ENCODE data around the gene SPNS3.

The SPNS3 gene

DNA sequence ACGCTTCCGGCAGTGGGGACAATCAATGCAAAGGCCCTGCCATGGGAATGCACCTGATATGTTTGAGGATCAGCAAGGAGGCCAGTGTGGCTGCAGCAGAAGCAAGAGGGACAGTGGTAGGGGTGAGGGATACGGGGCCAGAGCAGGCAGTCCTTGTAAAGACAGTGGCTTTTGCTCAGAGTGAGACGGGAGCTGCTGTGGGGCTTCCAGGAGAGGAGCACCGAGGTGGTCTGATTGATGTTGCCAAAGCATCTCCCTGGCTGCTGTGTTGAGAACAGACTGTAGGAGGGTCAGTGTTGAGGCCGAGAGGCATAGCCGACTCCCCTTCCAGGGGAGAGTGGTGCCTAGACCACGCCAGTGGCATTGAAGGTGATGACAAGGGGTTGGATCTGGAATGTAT is 53.6 kb downstream of the SPNS3 start:
- Mint-ChIP-seq H3K9me3 (ENCODE audit: low read depth) (no peaks in the 10 kb centered on the region), H3K27me3 (no peaks in the 10 kb centered on the region), H3K4me1 (ENCODE audit: low read depth) (peaks cover 37% of the 10 kb centered on the region), H3K27ac (peak overlapping the region; percentile 64), H3K36me3 (peaks cover 5% of the 10 kb centered on the region), H3K4me3 (peak overlapping the region; percentile 37)

DNA sequence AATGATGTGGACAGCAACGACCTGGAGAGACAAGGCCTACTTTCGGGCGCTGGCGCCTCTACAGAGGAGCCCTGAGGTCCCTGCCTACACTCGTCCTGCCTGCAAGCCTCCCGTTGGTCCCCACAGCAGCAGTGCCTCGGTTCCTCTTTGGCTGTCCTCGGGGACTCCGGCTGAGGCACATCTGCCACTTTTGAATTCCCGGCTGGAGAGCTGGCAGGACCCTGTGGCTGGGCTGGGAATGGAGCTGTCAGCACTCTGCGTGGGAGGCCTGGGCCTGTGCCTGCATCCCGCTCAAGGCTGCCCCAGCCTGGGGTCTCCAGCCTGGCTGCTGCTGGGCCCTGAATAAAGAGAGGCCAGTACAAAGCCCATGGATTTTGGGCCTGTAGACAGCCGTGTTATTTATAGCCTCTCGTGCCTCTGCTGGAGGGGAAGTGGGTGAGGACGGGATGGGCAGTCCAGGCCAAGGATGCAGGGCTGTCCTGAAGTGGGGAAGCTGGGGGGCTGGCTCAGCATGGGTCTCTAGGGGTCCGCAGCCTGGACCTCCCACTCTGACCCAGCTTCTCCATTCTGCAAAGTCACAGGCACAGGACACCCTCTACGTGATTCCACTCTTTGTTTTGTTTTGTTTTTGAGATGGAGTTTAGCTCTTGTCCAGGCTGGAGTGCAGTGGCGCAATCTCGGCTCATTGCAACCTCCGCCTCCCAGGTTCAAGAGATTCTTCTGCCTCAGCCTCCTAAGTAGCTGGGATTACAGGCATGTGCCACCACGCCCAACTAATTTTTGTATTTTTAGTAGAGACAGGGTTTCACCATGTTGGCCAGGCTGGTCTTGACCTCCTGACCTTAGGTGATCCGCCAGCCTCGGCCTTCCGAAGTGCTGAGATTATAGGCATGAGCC is 54.3 kb downstream of the SPNS3 start:
- H3K4me3 Mint-ChIP-seq: no peak overlapping the region
- H3K27ac Mint-ChIP-seq: no peak overlapping the region
- no peaks in the 10 kb centered on the region for H3K27me3 Mint-ChIP-seq
- H3K4me1 Mint-ChIP-seq (ENCODE audit: low read depth): peaks cover 37% of the 10 kb centered on the region
- no peaks in the 10 kb centered on the region for H3K9me3 Mint-ChIP-seq (ENCODE audit: low read depth)
- peaks cover 5% of the 10 kb centered on the region for H3K36me3 Mint-ChIP-seq

DNA sequence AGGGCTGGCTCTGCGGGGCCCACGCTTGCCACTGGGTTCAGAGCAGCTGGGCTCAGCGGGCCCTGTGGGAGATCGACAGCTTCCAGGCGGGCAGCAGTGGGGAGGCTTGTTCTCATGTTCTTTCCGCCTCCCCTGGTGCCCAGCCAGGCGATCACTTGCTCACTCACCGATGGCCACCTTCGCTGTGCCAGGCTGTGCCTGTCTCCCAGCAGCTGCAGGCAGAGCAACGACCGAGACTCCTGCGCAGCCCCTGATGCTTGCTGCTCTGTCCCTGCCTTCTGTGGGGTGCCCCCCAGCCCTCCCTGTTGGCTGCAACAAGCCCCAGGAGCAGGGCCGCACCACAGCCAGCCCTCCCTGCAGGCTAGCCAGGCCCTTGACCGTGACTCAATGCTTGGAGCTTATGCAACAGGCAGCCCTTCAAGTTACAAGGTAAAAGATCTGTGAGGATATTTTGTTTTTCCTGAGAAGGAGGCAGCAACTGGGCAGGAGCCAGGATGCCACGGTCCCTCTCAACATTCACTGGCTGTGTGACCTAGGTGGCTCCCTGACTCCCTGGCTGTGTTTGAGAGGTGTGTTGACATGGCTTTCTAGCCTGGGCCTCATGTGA is 55.4 kb downstream of the SPNS3 start:
- Mint-ChIP-seq H3K9me3 (ENCODE audit: low read depth) (no peaks in the 10 kb centered on the region), H3K36me3 (peaks cover 5% of the 10 kb centered on the region), H3K27me3 (no peaks in the 10 kb centered on the region), H3K27ac (no peak overlapping the region), H3K4me1 (ENCODE audit: low read depth) (peaks cover 32% of the 10 kb centered on the region), H3K4me3 (no peak overlapping the region)

DNA sequence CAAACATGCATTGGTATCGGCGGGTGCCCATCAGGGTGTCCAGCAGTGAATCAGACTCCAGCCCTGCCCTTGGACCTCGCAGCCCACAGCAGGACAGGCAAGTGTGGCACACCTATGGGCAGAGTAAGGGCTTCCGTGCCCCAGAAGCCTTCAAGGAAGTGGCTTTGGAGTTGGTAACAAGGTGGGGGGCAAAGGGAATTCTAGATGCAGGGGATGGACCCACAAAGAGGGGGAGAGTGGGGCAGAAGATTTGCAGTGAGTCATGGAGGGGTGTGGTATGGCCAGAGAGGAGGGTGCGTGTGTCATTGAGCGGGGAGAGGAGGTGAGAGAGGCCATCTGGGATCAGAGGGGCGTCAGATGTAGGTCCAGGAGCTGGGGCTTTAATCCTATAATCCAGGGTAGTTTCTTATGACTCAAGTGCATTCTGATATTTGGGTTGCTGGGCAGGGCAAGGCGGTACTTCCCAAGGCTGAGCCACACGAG is 56.4 kb downstream of the SPNS3 start:
- Mint-ChIP-seq H3K36me3 (peaks cover 3% of the 10 kb centered on the region), H3K27ac (no peak overlapping the region), H3K9me3 (ENCODE audit: low read depth) (no peaks in the 10 kb centered on the region), H3K4me3 (no peak overlapping the region), H3K27me3 (no peaks in the 10 kb centered on the region), H3K4me1 (ENCODE audit: low read depth) (peaks cover 26% of the 10 kb centered on the region)

DNA sequence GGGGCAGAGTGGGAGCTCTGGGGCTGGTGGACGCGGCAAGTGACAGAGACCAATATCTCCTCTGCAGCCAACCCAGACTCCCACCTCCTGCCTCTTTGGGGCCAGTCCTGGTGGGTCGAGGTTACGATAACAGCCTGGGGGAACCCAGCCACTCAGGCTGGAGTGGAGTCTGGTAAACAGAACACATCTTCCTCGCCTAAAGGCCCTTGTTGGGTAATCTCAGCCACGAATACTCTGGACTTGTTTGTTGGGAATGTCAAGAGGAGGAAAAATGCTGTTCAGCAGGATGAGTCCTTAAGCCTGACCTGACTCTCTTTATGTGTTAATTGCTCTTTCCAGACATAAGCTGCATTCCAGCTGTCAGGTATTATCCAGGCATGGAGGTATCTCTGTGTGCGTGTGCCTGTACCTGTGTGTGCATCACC is 56.9 kb downstream of the SPNS3 start:
- H3K36me3 Mint-ChIP-seq: peaks cover 3% of the 10 kb centered on the region
- no peaks in the 10 kb centered on the region for H3K9me3 Mint-ChIP-seq (ENCODE audit: low read depth)
- peaks cover 23% of the 10 kb centered on the region for H3K4me1 Mint-ChIP-seq (ENCODE audit: low read depth)
- no peak overlapping the region for H3K4me3 Mint-ChIP-seq
- no peak overlapping the region for H3K27ac Mint-ChIP-seq
- H3K27me3 Mint-ChIP-seq: no peaks in the 10 kb centered on the region

DNA sequence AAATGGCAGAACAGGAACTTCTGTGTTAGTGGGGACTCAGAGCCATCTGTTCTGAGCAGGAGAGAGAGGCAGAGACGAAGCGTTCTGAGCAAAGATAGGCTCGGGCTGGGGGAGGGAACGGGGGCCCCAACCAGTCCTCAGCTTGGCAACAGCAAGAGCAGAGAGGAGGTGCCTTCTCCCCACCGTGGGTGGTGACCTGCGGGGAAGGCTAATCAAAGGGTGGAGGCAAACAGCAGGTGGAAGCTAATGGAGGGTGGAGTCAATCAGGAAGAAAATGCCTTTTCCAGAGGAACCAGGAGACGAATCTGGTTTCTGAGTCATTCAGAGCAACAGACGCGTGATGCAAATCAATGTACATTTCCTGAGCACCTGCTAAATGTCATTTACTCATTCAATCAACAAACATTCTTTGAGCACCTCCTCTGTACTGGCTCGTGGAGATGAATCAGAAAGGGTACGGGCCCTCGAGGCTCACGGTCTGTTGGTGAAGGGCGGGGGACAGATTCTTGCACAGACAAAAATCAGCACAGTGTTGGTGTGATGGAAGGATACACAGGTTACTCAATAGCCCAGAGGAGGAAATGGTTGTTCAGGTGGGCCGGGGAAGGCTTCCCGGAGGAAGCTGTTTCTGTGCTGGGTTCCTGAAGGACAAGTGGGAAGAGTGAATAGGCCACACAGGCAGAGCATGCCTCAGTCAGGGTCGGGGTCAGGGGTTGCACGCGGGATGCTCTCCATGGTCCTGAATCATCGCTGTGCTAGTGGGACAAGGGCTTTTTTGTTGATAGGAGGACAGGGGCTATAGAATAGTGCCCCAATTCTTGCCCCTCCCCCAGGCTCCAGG is 59.2 kb downstream of the SPNS3 start:
- H3K4me3 Mint-ChIP-seq: no peak overlapping the region
- peaks cover 6% of the 10 kb centered on the region for H3K4me1 Mint-ChIP-seq (ENCODE audit: low read depth)
- no peaks in the 10 kb centered on the region for H3K27me3 Mint-ChIP-seq
- no peaks in the 10 kb centered on the region for H3K9me3 Mint-ChIP-seq (ENCODE audit: low read depth)
- no peak overlapping the region for H3K27ac Mint-ChIP-seq
- peaks cover 3% of the 10 kb centered on the region for H3K36me3 Mint-ChIP-seq

DNA sequence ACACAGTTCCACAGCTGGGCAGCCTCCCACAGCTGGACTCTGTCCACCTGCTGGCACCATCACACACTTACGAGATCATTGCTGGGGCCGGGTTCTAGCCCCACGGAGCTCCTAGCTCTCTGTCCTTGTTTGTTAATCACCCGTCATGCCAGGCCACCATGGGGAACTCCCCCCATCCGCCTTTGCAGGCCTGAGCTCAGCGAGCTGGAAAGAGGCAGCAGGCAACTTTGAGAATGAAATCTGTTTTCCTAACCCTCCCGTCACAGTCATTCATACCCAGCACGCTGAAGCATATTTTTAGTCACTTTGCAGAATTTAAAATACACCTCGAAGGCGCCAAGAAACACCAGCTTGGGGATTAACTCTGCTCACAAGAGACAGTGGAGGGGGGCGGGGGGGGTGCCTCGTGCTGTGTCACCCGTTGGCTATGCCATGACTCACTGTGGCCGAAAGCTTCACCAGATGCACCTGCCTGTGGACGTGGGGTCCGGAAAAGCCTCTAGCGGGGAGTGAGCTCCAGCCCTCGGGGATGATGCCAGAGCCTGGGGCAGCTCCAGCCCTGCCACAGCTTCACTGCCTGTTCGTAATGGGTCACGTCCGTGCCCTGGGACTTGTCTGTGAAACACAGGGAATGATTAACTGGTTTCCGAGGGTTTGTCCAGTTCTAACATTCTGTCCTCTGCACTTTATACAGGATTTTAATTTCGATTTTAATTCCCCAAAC is 63.5 kb downstream of the SPNS3 start:
- peaks cover 8% of the 10 kb centered on the region for H3K27me3 Mint-ChIP-seq
- no peak overlapping the region for H3K27ac Mint-ChIP-seq
- peaks cover 24% of the 10 kb centered on the region for H3K4me1 Mint-ChIP-seq (ENCODE audit: low read depth)
- H3K36me3 Mint-ChIP-seq: no peaks in the 10 kb centered on the region
- peak overlapping the region; percentile 59 for H3K4me3 Mint-ChIP-seq
- H3K9me3 Mint-ChIP-seq (ENCODE audit: low read depth): no peaks in the 10 kb centered on the region

DNA sequence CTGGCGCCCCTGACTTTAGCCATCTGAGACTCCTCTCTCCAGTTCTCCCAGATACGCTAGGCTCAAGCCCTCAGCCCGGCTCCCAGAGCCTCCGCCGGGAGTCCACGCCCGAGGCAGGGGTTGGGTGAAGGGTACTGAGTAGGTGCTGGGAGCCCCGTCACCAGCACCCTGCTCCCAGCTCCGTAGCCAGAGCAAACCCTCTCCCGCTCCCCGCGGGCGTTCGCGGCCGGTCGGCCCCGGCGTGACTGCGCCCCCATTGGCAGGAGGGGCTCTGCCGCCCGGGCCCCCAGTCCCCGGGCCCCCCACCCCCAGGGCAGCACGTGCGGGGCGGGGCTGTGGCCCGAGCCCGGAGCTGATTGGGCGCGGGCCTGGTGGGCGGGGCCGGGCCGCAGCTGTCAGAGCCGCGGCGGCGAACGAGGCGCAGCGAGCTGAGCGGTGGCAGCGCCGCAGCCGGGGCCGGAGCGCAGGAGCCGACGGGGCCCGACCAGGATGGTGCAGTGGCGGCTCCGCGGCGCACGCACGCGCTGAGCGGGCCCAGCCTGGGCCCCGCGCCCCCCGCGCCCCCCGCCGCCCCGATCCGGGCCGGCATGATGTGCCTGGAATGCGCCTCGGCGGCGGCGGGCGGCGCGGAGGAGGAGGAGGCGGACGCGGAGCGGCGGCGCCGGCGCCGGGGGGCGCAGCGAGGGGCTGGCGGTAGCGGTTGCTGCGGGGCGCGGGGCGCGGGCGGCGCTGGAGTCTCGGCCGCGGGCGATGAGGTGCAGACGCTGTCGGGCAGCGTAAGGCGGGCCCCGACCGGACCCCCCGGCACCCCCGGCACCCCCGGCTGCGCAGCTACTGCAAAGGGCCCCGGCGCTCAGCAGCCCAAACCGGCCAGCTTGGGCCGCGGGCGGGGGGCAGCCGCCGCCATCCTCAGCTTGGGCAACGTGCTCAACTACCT is 65.0 kb downstream of the SPNS3 start, which contains the start of gene SPNS2:
Gene SPNS2 (plus strand): TSS at position 421 of the 937 bp plus-strand sequence. CDS start 167 bp downstream, at position 588.
- no peaks in the 10 kb centered on the region for H3K9me3 Mint-ChIP-seq (ENCODE audit: low read depth)
- no peak within 1 kb of the TSS for H3K27ac Mint-ChIP-seq
- H3K27me3 Mint-ChIP-seq: peaks cover 8% of the 10 kb centered on the region
- no peaks in the 10 kb centered on the region for H3K36me3 Mint-ChIP-seq
- peaks cover 21% of the 10 kb centered on the region for H3K4me1 Mint-ChIP-seq (ENCODE audit: low read depth)
- H3K4me3 Mint-ChIP-seq: peak within 1 kb of the TSS; percentile 82

DNA sequence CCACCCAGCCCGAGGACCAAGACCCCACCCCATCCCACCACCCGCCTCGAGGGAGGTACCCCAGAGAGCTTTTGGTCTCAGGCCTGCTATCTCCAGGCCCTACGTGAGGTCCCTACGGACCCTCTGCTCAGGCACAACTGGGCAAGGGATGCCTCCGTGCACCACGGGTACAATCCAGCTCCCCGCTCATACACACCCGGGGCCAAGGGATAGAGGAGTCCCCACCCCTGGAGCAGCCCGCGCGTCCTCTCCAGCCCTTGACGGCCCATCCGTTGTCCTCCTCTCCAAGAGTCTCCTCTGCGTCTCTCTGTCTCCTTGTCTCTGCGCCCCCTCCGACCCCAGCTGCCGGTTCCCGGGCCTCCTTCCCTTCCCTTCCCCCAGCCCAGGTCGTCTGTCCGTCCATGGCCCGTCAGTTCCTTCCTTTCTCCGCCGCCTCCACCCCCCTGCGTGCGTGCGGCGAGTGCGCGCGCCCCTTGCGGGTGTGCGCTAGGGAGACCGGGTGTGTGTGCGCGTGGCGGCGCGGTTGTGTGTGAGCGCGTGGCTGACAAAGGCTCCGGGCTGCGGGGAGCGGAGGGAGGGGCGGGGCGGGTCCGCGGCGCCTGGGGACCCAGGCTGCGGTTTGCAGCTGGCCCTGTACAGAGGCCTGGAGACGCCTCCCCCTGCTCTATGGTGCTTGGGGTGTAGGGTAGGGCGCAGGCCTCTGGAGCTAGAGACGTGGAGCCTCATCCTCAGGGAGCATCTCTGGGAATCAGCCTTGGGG is 65.9 kb downstream of the SPNS3 start:
- no peak overlapping the region for H3K27ac Mint-ChIP-seq

DNA sequence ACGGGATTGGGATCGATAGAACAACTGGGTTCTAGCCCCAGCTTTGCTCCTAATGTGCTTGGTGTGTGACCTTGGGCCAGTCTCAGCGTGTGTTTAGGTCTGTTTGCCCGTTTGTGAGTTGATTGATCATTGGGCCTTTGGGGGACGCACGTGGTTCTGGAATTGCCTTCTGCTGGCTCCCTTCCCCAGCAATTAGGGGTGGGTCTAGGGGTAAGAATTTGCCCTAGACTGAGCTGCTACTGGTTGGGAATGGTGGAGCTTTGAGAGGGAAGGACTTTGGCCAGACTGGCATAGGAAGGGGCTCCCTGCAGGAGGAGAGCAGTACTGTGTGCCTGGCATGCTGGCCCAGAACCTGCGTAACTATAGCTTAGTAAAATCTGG is 66.4 kb downstream of the SPNS3 start:
- Mint-ChIP-seq H3K36me3 (no peaks in the 10 kb centered on the region), H3K27ac (no peak overlapping the region), H3K9me3 (ENCODE audit: low read depth) (no peaks in the 10 kb centered on the region), H3K27me3 (peaks cover 8% of the 10 kb centered on the region), H3K4me1 (ENCODE audit: low read depth) (peaks cover 35% of the 10 kb centered on the region), H3K4me3 (peak overlapping the region; percentile 82)

More for the DNA sequence above, 65.9 kb downstream of the SPNS3 start:
- Mint-ChIP-seq H3K27me3 (peaks cover 8% of the 10 kb centered on the region), H3K4me1 (ENCODE audit: low read depth) (peaks cover 30% of the 10 kb centered on the region), H3K9me3 (ENCODE audit: low read depth) (no peaks in the 10 kb centered on the region), H3K4me3 (peak overlapping the region; percentile 82), H3K36me3 (no peaks in the 10 kb centered on the region)

DNA sequence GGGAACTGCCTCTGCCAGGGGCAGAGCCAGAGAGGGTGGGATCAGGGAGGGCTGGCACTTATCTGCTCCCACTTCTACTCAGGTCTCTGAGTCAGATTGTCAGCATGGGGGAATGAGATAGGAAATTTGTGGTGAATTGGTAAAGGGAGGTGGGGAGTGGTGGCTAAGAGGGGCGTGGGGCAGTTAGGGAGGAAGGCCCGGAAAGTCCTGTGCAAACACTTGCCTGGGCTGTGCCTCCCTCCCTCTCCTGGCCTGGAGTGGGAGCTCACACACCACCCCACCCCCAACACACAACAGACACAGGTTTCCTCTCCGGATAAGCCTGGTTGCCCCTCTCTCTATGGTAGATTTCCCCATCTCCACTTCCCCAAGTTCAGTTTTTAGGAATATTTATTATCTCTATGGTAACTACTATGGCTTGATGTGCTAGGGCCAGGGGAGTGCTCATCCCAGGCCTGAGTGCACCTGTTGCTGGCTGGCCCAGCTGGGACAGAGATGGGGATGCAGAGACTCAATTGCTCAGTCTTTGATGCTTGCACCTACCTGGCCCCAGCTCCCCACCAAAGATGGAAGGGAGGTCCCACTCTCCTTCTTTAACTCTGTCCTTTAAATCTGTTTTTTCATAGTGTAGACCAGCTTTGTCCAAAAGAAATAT is 67.7 kb downstream of the SPNS3 start:
- Mint-ChIP-seq H3K4me1 (ENCODE audit: low read depth) (peaks cover 36% of the 10 kb centered on the region), H3K27me3 (peaks cover 8% of the 10 kb centered on the region), H3K9me3 (ENCODE audit: low read depth) (no peaks in the 10 kb centered on the region), H3K4me3 (no peak overlapping the region), H3K36me3 (no peaks in the 10 kb centered on the region), H3K27ac (no peak overlapping the region)

DNA sequence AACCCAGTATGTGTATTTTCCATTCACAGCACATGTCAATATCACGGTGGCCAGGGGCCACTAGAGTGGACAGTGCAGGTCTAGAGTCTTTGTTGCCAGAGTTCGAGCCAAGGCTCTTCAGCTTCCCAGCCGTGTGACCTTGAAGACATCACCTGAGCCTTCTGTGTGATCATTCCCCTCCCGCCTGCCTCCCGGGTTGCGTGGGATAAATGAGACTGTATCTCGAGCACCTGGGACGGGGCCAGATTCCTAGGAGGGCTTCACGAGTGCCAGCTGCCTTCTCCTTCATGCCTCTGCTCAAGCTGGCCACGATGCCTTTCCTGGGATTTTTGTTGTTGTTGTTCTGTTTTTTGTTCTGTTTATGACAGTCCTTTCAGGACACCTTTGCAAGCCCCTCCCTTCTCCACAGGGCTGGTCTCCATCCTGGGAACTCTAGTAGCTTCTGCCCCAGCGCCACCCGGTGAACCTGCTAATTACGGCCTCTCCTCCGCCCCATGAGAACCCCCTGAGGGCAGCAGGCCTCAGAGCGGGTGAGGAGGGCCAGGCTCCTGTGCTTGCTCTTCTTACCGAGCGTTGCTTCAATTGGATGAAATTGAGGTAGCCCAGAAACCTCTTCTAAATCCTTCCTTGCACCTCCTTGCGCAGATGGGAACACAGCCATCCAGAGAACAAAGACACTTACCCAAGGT is 68.9 kb downstream of the SPNS3 start:
- Mint-ChIP-seq H3K4me1 (ENCODE audit: low read depth) (peaks cover 36% of the 10 kb centered on the region), H3K9me3 (ENCODE audit: low read depth) (no peaks in the 10 kb centered on the region), H3K4me3 (no peak overlapping the region), H3K27me3 (peaks cover 8% of the 10 kb centered on the region), H3K36me3 (no peaks in the 10 kb centered on the region), H3K27ac (no peak overlapping the region)
